Stimulated activated CD8-positive, alpha-beta memory T cell treated with anti-CD3 and anti-CD28 coated beads, Interleukin-2, amount 100 ng/mL, for 1 hour (primary cell): ENCODE data around the gene PCDH11Y.
"Not testable (repeated sequence)": the region's sequence is repeated elsewhere in the genome, so short reads cannot be mapped to it uniquely, and the experiment has no call there.

Experiments used
- DNase-seq, 2 donors: peaks; one replicate each; pipeline ENCODE4 v3.0.0-alpha.2; 2020; ENCODE audit warnings: low read depth in 2 of 2

Gene PCDH11Y

GRCh38 chrY:5000057-5000456, at the start of gene PCDH11Y:
Gene PCDH11Y, plus strand, starts transcription at chrY:5000296. Its CDS starts 56,804 bp downstream, at chrY:5057100.
- not testable (repeated sequence) for DNase-seq

- not testable (repeated sequence) for DNase-seq
Observed at GRCh38 chrY:4967894-4968293, 32.2 kb upstream of the PCDH11Y start.

- DNase-seq = not testable (repeated sequence)
Observed at GRCh38 chrY:4991743-4992400, 8.2 kb upstream of the PCDH11Y start.

- DNase-seq = not testable (repeated sequence)
Observed at GRCh38 chrY:4994892-4995291, 5.2 kb upstream of the PCDH11Y start.

- not testable (repeated sequence) for DNase-seq
Observed at GRCh38 chrY:5002476-5003184, 2.5 kb downstream of the PCDH11Y start.

GRCh38 chrY:5038972-5039523, 39.0 kb downstream of the PCDH11Y start:
- DNase-seq = not testable (repeated sequence)

GRCh38 chrY:5083017-5083416, 82.9 kb downstream of the PCDH11Y start:
- DNase-seq = not testable (repeated sequence)

- DNase-seq = not testable (repeated sequence)
Observed at GRCh38 chrY:5182998-5183397, 182.9 kb downstream of the PCDH11Y start.

GRCh38 chrY:5215116-5215515, 215.0 kb downstream of the PCDH11Y start:
- DNase-seq = not testable (repeated sequence)

GRCh38 chrY:5324931-5325330, 324.8 kb downstream of the PCDH11Y start:
- DNase-seq = not testable (repeated sequence)

- DNase-seq = not testable (repeated sequence)
Observed at GRCh38 chrY:5342220-5342619, 342.1 kb downstream of the PCDH11Y start.

GRCh38 chrY:5543705-5544104, 543.6 kb downstream of the PCDH11Y start:
- DNase-seq = not testable (repeated sequence)

- not testable (repeated sequence) for DNase-seq
Observed at GRCh38 chrY:5638589-5638988, 638.5 kb downstream of the PCDH11Y start.

- not testable (repeated sequence) for DNase-seq
Observed at GRCh38 chrY:5679265-5679664, 679.2 kb downstream of the PCDH11Y start.

- DNase-seq = not testable (repeated sequence)
Observed at GRCh38 chrY:5708727-5709126, 708.6 kb downstream of the PCDH11Y start.

GRCh38 chrY:5709788-5710381, 709.8 kb downstream of the PCDH11Y start:
- DNase-seq = not testable (repeated sequence)

- not testable (repeated sequence) for DNase-seq
Observed at GRCh38 chrY:5761403-5761802, 761.3 kb downstream of the PCDH11Y start.

- not testable (repeated sequence) for DNase-seq
Observed at GRCh38 chrY:5776485-5776884, 776.4 kb downstream of the PCDH11Y start.
